Chondrocyte (in vitro differentiated cells): ENCODE measurements around the gene INCA1. TPM values are rescaled to one million over a fixed set of nuclear protein-coding genes. Genes with fewer than 3 reads are reported as not detected.

Source experiments
- DNase-seq: peaks from one replicate; pipeline ENCODE4 v3.0.0; 2021; ENCODE audit warnings: mixed read lengths, low spot score
- H3K27ac Mint-ChIP-seq: one replicate; pipeline ENCODE4 v1.8.0; 2021; ENCODE audit warnings: mild to moderate bottlenecking, moderate library complexity, mixed read lengths; ENCODE audit not compliant: unreplicated experiment
- H3K27me3 Mint-ChIP-seq: 2 replicates; pipeline ENCODE4 v1.8.0; 2021; ENCODE audit warnings: low read depth, mixed read lengths
- H3K36me3 Mint-ChIP-seq: 2 replicates; pipeline ENCODE4 v1.8.0; 2021; ENCODE audit warnings: low read depth, mixed read lengths
- H3K4me1 Mint-ChIP-seq: 2 replicates; pipeline ENCODE4 v1.8.0; 2021; ENCODE audit warnings: low read depth, mild to moderate bottlenecking, mixed read lengths
- H3K4me3 Mint-ChIP-seq: one replicate; pipeline ENCODE4 v1.8.0; 2021; ENCODE audit warnings: mild to moderate bottlenecking, moderate library complexity, mixed read lengths; ENCODE audit not compliant: unreplicated experiment
- H3K9me3 Mint-ChIP-seq: 2 replicates; pipeline ENCODE4 v1.8.0; 2021; ENCODE audit warnings: low read depth, mixed read lengths
- total RNA-seq: library from RNA; stranded (reverse); gene quantifications from 3 replicates; pipeline ENCODE4 v1.2.1, GENCODE V29; 2021
- TF ChIP-seq, protein P1 (sequence below): fragments of 200-600 bp; sonication (generic); IDR thresholded peaks from 2 replicates; pipeline ENCODE4 v1.5.0; 2021; ENCODE audit warnings: antibody characterized with exemption, mild to moderate bottlenecking, moderate library complexity

INCA1 gene
- total RNA-seq, 1 donor from 2014 or later, result 1.5 TPM

DNA sequence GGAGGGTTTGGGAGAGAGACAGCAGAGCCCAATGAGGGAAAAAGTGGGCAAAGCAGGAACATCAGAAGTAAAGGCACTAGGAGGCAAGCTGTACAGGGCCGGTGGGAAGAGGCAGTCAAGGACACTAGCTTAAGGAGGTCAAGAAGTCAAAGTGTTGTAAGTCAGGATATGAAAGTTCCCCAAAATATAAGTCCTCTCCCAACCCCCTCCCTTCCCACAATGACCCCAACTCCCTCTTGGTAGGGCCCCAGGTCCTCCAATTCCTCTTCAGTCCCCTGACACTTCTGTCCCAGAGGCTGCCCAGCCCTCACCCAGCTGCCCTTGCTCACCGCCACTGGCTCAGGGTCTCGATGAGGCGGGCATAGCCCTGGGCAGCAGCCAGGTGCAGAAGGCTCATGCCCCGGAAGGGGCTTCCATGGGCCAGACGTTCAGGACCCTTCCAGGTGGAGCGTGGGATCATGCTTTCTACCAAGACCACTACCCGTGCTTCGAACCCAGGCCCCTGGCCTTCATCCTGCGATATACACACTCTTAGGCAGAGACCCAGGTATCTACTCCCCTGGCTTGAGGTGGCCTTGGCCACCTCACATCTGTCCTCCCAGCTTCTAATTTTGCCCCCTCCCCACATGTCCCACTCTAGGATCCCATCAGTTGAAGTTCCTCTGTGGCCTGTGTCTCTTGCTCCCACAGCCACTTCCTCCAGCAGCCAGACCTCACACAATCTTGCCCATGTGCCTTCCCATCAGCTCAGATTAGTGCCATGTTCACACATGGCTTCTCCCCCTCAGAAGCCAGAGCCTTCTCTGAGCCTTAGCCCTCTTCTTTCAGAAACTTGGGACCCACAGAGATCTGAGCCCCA, 23.8 kb downstream of the INCA1 start:
- Mint-ChIP-seq H3K36me3 (peaks cover 33% of the 10 kb centered on the region), H3K27ac (peak overlapping the region; percentile 74), H3K4me1 (peaks cover 41% of the 10 kb centered on the region), H3K9me3 (no peaks in the 10 kb centered on the region), H3K4me3 (no peak overlapping the region), H3K27me3 (no peaks in the 10 kb centered on the region)
- DNase-seq, result no peak
- TF ChIP-seq, protein P1, sequence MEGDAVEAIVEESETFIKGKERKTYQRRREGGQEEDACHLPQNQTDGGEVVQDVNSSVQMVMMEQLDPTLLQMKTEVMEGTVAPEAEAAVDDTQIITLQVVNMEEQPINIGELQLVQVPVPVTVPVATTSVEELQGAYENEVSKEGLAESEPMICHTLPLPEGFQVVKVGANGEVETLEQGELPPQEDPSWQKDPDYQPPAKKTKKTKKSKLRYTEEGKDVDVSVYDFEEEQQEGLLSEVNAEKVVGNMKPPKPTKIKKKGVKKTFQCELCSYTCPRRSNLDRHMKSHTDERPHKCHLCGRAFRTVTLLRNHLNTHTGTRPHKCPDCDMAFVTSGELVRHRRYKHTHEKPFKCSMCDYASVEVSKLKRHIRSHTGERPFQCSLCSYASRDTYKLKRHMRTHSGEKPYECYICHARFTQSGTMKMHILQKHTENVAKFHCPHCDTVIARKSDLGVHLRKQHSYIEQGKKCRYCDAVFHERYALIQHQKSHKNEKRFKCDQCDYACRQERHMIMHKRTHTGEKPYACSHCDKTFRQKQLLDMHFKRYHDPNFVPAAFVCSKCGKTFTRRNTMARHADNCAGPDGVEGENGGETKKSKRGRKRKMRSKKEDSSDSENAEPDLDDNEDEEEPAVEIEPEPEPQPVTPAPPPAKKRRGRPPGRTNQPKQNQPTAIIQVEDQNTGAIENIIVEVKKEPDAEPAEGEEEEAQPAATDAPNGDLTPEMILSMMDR, result no peak

DNA sequence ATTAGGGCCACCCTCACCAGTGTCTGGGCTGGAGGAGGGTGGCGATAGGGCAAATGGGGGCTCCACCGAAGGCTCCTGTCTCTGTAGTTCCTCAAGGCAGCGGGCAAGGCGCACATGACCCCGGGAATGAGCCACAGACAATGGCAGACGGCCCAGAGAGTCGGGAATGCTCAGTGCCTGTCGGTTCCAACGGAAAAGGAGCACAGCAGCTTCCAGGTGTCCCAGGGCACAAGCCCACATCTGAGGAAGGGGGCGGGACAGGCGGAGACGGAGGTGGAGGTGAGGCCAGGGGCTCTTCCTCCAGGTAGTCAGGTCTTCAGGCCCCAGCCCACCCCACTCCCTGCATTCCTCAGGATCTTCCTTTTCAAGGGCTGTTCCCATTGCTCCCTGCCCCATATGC, 24.6 kb downstream of the INCA1 start:
- DNase-seq, result no peak
- H3K4me1 Mint-ChIP-seq, result peaks cover 41% of the 10 kb centered on the region
- H3K27me3 Mint-ChIP-seq, result no peaks in the 10 kb centered on the region
- no peaks in the 10 kb centered on the region for H3K9me3 Mint-ChIP-seq
- H3K27ac Mint-ChIP-seq, result peak overlapping the region; percentile 65
- H3K4me3 Mint-ChIP-seq, result no peak overlapping the region
- H3K36me3 Mint-ChIP-seq, result peaks cover 30% of the 10 kb centered on the region
- TF ChIP-seq, protein P1, result no peak

DNA sequence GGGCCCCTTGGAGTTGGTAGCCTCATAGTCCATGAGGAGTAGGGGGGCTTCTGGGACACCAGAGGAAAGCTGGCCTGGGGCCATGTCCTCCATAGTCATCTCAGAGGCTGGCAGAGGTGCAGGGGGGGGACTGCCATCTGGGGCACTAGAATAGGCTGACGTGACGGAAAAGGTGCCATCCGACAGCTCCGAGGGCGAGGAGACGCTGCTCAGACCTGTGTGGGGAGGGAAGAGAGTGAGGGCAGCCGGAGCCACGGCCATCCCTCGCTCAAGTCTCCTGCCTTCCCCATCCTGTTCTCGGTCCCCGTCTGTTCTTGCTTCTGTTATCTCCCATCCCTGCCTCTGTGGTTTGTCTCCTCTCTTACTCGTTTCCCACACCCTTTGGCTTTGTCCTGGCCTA, 25.0 kb downstream of the INCA1 start:
- DNase-seq, result no peak
- Mint-ChIP-seq H3K9me3 (no peaks in the 10 kb centered on the region), H3K4me1 (peaks cover 41% of the 10 kb centered on the region), H3K4me3 (no peak overlapping the region), H3K36me3 (peaks cover 28% of the 10 kb centered on the region), H3K27me3 (no peaks in the 10 kb centered on the region), H3K27ac (peak overlapping the region; percentile 65)
- TF ChIP-seq, protein P1, result no peak

DNA sequence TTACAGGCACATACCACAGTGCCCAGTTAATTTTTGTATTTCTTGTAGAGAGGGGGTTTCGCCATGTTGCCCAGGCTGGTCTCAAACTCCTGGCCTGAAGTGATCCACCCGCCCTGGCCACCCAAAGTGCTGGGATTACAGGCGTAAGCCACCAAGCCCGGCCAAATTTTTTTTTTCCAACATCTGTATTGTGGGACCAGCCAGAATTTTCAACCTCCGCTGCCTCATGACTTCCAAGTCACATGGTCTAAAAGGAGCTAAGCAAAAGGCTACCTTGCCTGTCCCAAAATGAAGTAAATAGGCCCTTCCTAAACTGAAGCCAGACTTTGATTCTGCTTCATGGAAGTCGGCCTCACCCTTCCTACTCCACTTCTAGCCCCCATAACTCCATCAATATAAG, 25.5 kb downstream of the INCA1 start:
- H3K9me3 Mint-ChIP-seq, result no peaks in the 10 kb centered on the region
- H3K4me1 Mint-ChIP-seq, result peaks cover 41% of the 10 kb centered on the region
- H3K36me3 Mint-ChIP-seq, result peaks cover 28% of the 10 kb centered on the region
- DNase-seq, result no peak
- H3K4me3 Mint-ChIP-seq, result no peak overlapping the region
- no peaks in the 10 kb centered on the region for H3K27me3 Mint-ChIP-seq
- TF ChIP-seq, protein P1, result no peak
- no peak overlapping the region for H3K27ac Mint-ChIP-seq

DNA sequence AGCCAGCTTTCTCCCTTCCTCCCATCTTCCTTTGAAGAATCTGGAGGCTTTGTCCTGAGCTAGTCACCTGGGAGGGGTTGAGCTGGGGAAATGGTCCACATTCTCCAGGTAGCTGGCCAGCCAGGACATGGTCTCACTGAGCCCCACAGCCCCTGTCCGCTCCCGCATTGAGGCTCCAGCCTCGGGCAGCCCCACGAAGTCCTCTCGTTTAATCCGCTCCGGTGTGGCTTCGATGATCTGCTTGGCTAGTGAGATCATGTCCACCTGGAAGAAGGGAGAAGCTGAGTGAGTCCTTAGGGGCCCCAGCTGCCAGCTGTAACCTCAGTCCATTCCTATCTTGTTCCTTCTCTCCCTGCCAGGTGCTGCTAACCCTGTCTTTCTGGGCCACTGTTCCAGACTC, 27.0 kb downstream of the INCA1 start:
- Mint-ChIP-seq H3K9me3 (no peaks in the 10 kb centered on the region), H3K27ac (no peak overlapping the region), H3K4me1 (peaks cover 50% of the 10 kb centered on the region), H3K36me3 (peaks cover 30% of the 10 kb centered on the region), H3K27me3 (no peaks in the 10 kb centered on the region), H3K4me3 (no peak overlapping the region)
- TF ChIP-seq, protein P1, result no peak
- no peak for DNase-seq
